GM18502 (cell line): ENCODE results near the gene PCDH9.

ENCODE experiments used
- ATAC-seq: cut with Tn5 transposase; IDR thresholded peaks from one replicate; pipeline ENCODE4 v1.9.1; 2021; ENCODE audit warnings: mild to moderate bottlenecking; ENCODE audit not compliant: unreplicated experiment, poor library complexity

Gene PCDH9

DNA sequence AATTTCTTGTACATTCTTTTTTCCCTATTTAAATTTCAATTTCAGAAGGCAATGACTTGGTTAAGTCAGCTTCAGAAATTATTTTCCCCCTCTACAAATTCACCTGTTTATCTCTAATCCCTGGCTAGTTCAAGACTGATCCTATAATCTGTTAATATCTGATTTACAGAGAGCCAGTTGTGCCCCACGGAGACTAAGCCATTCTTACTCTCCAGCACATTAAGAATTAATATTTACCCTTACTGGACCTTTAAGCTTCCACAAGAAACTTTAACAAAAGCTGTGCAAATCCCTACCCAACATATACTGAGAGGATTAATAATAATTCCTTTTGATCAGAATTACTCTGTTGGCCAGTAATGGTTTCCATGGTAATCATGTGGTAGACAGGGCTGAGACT lies 786.2 kb downstream of the PCDH9 start:
- ATAC-seq = no peak

GRCh38 chr13:66440938-66441337 lies 789.2 kb downstream of the PCDH9 start:
- ATAC-seq = no peak

DNA sequence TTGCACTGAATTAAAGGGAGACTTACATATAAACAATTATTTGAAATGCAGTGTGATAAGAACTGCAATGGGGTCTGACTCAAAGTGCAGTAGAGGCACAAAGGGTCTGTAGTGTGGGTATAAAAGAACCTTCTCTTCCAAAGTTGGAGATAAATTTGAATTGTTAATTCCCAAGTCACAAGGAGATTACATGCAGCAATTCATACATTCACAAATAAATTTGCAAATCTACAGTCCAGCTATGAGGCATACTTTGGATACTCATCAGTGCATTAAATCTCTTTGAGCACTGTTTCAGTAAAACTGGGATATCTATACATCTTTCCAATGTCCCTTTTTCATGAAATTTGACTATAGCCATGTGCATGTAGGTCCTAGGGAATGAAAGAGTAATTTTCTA lies 799.4 kb downstream of the PCDH9 start:
- no peak for ATAC-seq

GRCh38 chr13:66430269-66430668 lies 799.9 kb downstream of the PCDH9 start:
- ATAC-seq = no peak

DNA sequence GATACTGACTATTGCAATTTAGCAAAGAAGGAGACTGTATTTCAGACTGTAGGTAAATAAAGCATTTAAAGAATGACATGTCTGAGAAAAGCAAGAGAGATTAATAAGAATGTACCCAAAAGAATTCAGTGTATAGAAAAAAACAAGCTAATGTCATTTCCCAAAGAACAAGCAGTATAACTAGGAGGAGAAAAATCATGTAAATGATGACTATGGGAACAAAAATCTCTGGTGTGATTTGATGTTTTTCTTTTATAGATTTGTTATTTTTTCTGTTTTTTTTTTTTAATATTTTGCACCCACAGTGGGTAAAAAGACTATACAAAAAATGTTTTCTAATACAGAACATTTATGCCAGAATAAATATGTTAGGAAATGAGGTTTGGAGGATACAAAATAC lies 801.0 kb downstream of the PCDH9 start:
- no peak for ATAC-seq

GRCh38 chr13:66427458-66427861 lies 802.7 kb downstream of the PCDH9 start:
- ATAC-seq = no peak

- no peak for ATAC-seq
These were observed 804.4 kb downstream of the PCDH9 start for GRCh38 chr13:66425741-66426140.

DNA sequence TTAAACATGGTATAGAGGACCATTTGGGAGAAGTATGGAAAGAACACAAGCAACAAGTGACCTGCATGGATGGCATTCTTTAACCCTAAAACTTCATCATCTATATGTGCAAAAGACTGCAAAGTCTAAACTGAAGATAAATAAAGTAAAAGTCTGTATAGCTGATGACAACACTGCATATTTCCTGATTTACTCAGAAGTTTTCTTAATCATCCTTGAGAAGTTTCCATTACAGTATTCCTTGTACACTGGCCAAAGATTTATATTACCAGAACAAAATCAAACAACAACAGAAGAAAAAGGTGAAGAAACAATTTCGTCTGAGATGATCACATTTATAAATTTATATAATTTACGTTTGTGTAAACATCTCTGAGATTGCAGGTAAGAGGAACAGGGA lies 805.7 kb downstream of the PCDH9 start:
- ATAC-seq = no peak

GRCh38 chr13:66415444-66415843 lies 814.7 kb downstream of the PCDH9 start:
- no peak for ATAC-seq

DNA sequence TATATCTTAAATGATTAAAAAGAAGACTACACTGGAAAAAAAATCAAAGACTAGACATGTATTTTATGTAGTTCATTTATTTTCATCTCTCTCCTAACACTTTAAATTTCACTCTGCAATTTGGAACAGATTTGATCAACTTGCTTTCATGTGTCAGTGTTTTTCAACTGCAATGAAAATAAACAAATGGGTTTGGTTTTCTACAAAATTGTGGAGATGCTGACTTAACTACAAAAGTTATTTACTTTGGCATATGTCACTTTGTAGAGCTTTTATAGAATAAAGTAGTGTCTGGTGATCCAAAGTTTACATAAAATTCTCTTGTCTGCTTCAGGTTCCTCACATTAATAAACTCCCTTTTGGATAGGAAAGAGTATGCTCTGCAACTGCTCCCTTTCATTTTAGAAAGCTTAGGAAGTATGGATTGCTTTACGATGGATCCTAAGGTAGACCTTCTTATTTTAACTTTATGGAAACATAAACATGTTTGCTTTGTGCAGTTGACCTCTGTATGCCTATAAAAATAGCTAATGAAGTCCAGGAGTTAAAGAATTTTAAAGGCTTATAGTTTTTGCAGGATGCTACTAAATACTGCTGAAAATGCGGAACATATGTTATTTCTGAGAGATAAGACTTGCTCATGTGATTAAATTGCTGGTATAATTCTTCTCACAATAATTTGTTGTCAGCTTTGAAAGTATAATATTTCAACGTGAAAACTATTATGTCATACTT lies 815.9 kb downstream of the PCDH9 start:
- no peak for ATAC-seq

- ATAC-seq = no peak
These were observed 819.8 kb downstream of the PCDH9 start for GRCh38 chr13:66410314-66410713.

DNA sequence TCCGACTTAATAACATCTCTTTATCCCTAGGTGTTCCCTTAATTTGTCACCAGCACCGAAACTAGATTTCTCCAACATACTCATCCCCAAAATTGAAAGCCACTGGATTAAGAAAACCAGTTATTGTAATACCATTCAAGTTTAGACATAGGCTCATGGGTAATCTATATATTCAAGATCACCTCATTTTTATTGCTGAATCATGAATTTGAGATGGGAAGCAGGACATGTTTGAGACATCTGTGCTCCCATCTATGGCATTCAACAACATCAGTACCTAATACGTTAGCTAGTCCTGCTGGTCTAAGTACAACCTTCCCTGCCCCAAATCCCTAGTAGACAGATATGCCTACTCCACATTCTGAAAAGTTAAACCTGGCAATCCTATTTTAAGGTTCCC lies 820.6 kb downstream of the PCDH9 start:
- no peak for ATAC-seq

- no peak for ATAC-seq
These were observed 823.0 kb downstream of the PCDH9 start for GRCh38 chr13:66407128-66407527.

DNA sequence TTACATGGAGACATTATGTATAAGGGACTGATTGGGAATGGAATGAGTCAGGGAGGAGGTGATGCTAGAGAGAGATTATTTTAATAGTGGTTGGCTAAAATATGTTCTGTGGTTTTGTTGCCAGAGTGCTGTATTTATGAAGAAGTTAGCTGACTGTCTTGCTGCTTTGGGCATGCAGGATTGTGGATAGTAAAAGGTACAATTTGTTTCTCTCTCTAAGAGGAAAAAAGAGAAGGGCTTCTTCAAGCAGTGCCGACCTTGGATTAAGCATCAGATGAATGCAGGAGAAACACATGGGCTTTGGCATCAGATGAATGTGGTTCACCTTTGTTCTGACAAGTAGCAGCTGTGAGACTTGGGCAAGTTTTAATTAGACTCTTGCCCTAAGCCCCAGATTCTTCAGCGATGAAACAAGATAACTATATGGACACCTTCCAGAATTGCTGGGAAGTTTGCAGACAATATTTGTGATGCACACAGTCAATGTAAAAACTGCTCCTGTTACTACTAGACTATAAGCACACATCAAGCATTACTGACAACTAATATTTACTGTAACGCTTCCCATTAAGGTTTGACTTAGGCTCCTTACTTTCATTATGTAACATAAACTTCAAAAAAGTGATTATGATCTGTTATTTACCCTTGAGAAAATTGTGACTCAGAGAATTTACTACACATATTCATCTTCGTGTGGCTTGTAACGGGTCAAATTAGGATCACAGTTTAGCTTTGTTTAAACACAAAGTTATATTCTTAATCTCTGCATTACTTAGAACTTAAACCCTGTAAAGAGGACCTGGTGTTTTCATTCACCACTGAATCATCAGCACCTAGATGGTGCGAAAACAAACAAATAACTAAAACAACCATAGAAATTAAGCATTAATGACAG lies 824.0 kb downstream of the PCDH9 start:
- no peak for ATAC-seq

DNA sequence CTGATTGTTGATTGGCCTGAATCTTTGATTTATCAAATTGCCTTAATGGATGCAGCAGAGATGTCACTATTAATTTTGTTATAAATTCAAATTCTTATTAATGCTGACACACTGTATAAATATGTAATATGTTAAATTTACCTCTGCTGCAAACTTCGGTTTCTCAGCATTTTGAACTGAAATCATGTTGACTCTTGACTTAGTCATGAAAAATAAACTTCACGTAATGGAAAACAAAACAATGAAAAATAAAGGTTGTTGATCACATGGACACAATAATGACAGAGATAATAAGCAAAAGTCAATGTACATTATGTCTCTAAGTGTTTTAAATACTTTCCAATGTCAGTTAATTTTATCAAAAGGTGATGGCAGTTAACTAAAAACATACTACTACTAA lies 827.6 kb downstream of the PCDH9 start:
- no peak for ATAC-seq

DNA sequence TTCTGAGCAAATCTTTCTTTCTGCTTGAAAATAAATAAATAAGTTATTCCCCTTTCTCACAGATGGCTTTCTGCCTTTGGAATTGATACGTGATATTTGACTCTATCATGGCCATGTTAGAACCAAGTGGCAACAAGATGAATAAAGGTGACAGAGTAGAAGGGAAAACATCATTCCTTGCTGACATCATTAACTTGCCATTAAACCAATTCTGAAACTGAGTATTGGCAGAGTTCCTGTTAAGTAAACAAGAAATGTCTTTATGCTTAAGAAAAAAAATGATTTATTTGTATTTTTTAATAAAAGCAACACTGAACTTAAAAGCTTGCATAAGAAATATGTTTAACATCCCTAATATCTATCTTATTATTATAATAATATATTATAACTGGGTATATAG lies 828.1 kb downstream of the PCDH9 start:
- no peak for ATAC-seq

DNA sequence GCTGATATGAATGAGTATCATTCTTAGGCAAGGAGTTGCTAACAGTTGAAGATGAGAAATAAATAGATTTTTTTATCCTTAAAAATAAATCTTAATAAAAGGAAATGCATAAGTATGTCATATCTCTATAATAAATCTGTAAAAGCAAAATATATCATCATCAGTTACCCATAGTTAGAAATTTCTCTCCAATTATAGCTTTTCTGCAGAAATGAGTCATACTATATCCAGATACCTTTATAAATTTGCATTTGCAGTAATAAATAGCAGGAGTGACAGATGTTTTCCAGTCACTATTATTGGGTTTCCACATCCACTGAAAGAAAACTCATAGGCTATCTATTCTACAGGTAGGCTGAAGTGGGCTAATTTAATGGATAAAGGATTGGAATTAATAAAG lies 829.8 kb downstream of the PCDH9 start:
- ATAC-seq = no peak

DNA sequence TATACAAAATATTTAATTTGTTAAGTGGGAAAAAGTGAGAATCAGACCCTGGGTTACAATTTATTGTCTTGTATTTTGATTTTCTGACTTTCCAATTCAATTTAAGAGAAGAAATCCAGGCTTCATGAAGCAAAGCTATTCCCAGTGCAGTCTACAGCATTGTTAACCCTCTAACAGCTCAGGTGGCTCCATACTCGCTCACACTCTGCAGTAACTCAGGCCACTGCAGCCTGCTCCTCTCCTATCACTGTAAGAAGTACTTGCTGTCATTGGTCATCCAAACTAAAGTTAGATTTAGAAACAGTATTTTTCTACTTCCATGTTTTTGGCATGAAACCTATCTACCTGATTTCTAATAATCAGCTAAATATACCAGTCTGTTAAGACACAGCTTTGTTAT lies 830.3 kb downstream of the PCDH9 start:
- no peak for ATAC-seq

DNA sequence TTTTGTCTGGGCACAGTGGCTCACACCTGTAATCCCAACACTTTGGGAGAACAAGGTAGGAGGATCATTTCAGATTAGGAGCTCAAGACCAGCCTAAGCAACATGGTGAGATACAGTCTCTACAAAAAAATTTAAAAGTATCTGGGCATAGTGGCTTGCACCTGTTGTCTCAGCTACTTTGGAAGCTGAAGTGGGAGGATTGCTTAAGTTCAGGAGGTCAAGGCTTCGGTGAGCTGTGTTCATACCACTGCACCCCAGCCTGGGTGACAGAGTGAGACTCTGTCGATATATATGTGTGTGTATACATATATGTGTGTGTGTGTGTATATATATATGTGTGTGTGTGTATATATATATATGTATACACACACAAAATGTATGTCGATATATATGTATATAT lies 833.0 kb downstream of the PCDH9 start:
- ATAC-seq = no peak

- no peak for ATAC-seq
These were observed 838.8 kb downstream of the PCDH9 start for GRCh38 chr13:66391322-66391721.

GRCh38 chr13:66378894-66379293 lies 851.2 kb downstream of the PCDH9 start:
- no peak for ATAC-seq

DNA sequence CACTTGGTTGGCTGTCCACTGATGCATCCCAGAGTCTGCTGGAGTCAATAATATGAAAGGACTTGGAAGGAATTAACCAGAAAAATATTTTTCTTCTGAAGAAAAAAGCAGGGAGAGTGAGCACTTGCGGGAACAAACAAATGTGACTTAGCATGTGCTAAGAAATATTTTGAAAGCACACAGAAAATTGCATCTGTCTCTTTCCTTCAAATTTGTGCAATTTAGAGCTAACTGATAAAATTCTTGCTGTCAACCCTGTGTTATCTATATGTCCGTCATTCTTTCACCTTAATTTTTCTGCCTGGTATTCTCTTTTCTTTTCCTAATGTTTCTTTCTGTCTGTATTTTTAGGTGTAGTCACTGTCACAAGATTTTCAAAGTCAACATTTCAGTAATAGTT lies 852.6 kb downstream of the PCDH9 start:
- ATAC-seq = no peak
